SH-SY5Y (cell line): ENCODE results near the gene CPLX4.

Source experiments
- GATA2 ChIP-seq: IDR thresholded peaks from 2 replicates; pipeline ENCODE4 v1.6.1; 2011; ENCODE audit warnings: mild to moderate bottlenecking, low read depth, low read length
- GATA3 ChIP-seq: IDR thresholded peaks from 2 replicates; pipeline ENCODE4 v1.6.1; 2011; ENCODE audit warnings: low read depth, mild to moderate bottlenecking, low read length, moderate library complexity

Gene CPLX4

DNA sequence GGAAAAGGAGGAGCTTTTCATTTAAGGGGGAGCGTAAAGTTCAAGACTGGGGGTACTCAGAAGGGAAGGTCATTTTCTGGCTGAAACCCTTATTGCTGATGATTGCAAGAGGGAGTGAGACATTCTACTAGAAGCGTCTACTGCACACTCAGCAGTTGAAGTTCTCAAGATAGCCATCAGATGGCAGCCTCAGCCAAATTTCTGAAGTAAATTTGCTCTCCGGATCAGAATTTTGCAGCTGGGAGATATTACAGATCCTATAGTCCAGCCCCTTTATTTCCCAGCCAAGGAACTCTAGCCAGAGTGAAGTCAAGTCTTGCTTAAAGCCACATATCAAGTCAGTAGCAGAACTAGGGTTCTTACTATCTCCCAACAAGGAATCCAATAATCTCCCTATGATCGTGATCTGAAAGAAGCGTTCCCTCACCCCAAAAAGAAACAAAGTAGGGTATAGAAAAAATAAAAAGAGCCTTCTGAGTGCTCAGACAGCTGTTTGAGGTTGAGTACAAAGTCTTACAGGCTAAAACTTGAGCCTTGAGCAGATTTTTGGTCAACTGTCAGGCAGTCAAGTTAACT lies 69.2 kb downstream of the CPLX4 start:
- no peak for TF ChIP-seq GATA3
- no peak for TF ChIP-seq GATA2

DNA sequence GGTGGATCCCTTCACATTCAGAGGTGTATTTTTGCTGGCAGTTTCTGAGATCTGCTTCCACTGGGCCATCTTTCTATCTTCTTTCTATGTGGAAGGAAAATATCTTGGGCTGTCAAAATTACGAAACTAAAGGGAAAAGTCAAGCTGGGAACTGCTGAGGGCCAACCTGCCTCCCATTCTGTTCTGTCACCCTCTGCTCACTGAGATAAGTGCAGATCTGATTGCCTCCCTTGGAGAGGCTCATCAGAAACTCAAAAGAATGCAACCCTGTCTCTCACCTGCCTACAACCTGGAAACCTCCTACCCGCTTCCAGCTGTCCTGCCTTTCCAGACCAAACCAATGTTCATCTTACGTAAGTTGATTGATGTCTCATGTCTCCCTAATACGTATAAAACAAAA lies 71.7 kb downstream of the CPLX4 start:
- TF ChIP-seq GATA3, result no peak
- TF ChIP-seq GATA2, result no peak
